Effector memory CD8-positive, alpha-beta T cell (primary cell): Measurements from ENCODE around the gene SHISA2.
"Not testable (repeated sequence)": the region's sequence is repeated elsewhere in the genome, so short reads cannot be mapped to it uniquely, and the experiment has no call there.

Source experiments
- ATAC-seq: fragments of 150-1000 bp; cut with Tn5 transposase; replicated peaks from 2 replicates; pipeline ENCODE4 v1.10.0; 2021; ENCODE audit warnings: mild to moderate bottlenecking, moderate library complexity
- DNase-seq, 3 experiments: peaks; one replicate each; pipeline ENCODE4 v3.0.0; 2021
- H3K27ac Mint-ChIP-seq, 2 donors: one replicate each; pipeline ENCODE4 v1.8.0; 2022; ENCODE audit warnings: mild to moderate bottlenecking in 2 of 2, mixed read lengths in 2 of 2, moderate library complexity in 2 of 2
- H3K27me3 Mint-ChIP-seq, 2 donors: one replicate each; pipeline ENCODE4 v1.8.0; 2022; ENCODE audit warnings: mixed read lengths in 2 of 2
- H3K36me3 Mint-ChIP-seq: one replicate; pipeline ENCODE4 v1.8.0; 2022; ENCODE audit warnings: mild to moderate bottlenecking, moderate library complexity, mixed read lengths; ENCODE audit not compliant: insufficient read depth
- H3K4me1 Mint-ChIP-seq, 2 donors: one replicate each; pipeline ENCODE4 v1.8.0; 2022; ENCODE audit warnings: low read depth in 2 of 2, mixed read lengths in 2 of 2
- H3K4me3 Mint-ChIP-seq, 2 donors: one replicate each; pipeline ENCODE4 v1.8.0; 2022; ENCODE audit warnings: mild to moderate bottlenecking in 2 of 2, mixed read lengths in 2 of 2, moderate library complexity in 2 of 2
- H3K9me3 Mint-ChIP-seq, 2 donors: one replicate each; pipeline ENCODE4 v1.8.0; 2022; ENCODE audit warnings: mixed read lengths in 2 of 2
- total RNA-seq, 9 experiments: gene quantifications; one replicate each; lab custom pipeline; 2026; lab: John Stamatoyannopoulos, UW

SHISA2 gene
- 0.12 to 1.4 (median 0.30) reads per million in 9 experiments for total RNA-seq

DNA sequence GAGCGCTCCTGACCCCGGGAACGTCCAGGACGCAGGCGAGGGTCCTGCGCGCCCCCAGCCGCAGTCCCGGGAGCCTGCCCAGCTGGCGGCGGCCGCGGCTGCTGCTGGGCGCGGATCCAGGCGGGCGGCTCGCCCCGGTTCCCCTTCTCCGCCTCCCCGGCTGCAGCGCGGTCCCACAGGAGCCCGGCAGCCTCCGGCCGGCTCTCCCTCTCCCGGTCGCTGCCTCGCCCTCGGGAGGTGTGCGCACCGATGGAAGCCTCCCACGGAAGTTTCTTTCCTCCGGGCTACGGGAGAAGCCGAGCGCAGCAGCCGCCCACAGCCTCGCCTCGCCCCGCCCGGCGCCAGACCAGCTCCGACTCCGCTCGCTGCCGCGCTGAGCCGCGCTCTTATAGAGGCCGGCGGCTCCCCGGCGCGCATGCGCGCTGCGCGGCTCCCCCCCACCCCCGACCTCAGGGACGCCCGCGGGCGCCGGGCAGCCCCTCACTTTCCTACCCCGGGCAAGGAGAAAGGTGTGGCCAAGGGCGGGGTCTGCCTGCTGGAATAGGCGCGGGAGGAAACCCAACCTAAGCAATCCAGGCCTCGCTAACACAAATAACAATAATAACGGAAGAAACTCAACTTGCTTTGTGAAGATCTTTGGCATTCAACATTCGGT lies at the start of gene SHISA2:
TSS of gene SHISA2 (minus strand) at position 360 of the 655 bp plus-strand sequence. CDS start 1,041 bp downstream, outside the sequence.
- peaks cover 0 to 4% of the 10 kb centered on the region in 2 donors for H3K4me1 Mint-ChIP-seq
- no peak for DNase-seq
- H3K9me3 Mint-ChIP-seq: no peaks in the 10 kb centered on the region
- ATAC-seq: peak; percentile 70
- H3K27ac Mint-ChIP-seq: no peak within 1 kb of the TSS
- H3K27me3 Mint-ChIP-seq: peaks cover 50% of the 10 kb centered on the region in 2 donors
- H3K36me3 Mint-ChIP-seq: no peaks in the 10 kb centered on the region
- peak within 1 kb of the TSS; percentile 46 to 68 for H3K4me3 Mint-ChIP-seq

DNA sequence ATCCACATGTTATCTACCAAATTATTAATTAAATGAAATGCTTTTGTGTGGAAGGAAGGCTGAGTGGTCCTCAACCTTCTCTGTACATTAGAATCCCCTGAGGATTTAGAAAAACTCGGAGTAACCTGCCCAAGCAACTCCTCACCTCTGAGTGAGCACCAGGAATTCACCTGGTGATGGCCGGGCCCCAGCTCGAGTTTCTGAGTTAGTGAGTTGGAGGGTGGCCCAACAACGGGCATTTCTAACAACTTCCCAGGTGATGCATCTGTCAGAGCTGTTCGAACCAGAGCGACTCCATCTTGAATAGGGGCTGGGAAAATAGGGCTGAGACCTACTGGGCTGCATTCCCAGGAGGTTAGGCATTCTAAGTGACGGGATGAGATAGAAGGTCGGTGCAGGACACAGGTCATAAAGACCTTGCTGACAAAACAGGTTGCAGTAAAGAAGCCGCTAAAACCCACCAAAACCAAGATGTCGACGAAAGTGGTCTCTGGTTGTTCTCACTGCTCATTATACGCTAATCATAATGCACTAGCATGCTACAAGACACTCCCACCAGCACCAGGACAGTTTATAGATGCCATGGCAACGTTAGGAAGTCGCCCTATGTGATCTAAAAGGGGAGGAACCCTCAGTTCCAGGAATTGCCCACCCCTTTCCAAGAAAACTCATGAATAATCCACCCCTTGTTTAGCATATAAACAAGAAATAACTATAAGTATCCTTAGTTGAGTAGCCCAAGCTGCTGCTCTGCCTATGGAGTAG lies 44.2 kb upstream of the SHISA2 start:
- no peak overlapping the region for H3K27ac Mint-ChIP-seq
- no peaks in the 10 kb centered on the region for H3K4me1 Mint-ChIP-seq
- H3K27me3 Mint-ChIP-seq: peaks cover 34 to 49% of the 10 kb centered on the region in 2 donors
- ATAC-seq: no peak
- H3K9me3 Mint-ChIP-seq: no peaks in the 10 kb centered on the region
- peaks cover 2% of the 10 kb centered on the region for H3K36me3 Mint-ChIP-seq
- DNase-seq: no peak
- H3K4me3 Mint-ChIP-seq: no peak overlapping the region

DNA sequence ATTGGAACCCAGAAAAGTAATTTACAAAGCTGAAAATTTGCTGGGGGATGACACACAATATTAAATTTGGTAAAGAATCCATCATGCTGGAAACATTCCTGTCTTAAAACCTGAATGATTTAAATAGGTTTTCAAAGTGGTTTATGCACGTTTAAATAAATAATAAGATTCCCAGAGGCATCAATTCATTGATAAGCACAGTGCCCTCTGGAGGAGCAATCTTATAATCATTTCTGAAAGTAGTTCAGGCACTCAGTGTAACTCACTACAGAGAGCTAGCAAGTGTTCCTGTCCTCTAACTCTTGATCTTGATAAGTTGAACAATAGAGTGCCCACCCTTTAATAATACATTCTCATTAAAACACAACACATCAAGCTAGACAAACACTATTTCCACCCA lies 43.5 kb upstream of the SHISA2 start:
- Mint-ChIP-seq H3K9me3 (no peaks in the 10 kb centered on the region), H3K4me3 (no peak overlapping the region), H3K36me3 (peaks cover 2% of the 10 kb centered on the region), H3K27ac (no peak overlapping the region), H3K27me3 (peaks cover 34 to 49% of the 10 kb centered on the region in 2 donors), H3K4me1 (no peaks in the 10 kb centered on the region)
- ATAC-seq (no peak), DNase-seq (no peak)

DNA sequence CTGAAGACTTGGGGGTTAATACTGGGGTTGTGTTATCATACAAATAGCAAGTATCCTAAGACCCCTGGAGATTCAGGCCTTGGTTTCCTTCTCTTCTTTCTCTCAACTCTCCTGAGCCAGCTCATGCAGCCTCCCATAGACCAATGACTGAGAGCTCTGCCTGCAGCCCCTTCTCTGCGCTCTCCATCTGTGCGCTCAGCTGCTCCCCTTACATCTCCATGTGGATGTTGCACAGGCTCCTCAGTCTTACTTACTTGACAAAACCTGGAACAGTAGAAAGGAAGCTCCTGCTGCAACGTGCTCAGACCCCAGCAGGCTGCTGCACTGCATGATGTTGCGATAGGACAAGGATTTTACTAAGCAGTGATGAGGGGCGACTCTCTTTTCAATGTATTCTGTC lies 25.0 kb upstream of the SHISA2 start:
- H3K4me3 Mint-ChIP-seq, DNase-seq, ATAC-seq, H3K9me3 Mint-ChIP-seq, H3K36me3 Mint-ChIP-seq, H3K27ac Mint-ChIP-seq, H3K4me1 Mint-ChIP-seq: not testable (repeated sequence)
- H3K27me3 Mint-ChIP-seq: peaks cover 24 to 41% of the 10 kb centered on the region in 2 donors

DNA sequence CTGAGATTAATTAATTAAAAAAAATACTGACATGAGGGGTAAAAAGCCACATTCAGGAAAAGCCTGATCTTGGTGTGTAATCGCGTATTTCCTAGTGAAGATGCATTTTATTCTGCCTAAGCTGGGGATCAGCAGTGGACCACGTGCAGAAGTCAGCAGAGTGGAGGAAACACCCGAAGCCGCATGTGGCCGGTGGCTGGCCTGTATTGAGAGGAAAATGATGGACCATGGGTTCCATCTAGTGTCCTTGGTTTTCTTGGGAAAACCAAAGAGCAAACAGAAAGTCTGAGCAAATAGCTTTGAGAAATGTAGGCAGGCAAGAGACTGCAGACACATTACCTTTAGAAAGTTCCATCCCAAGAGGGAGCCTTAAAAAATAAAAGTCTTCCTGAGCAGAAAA lies 23.7 kb upstream of the SHISA2 start:
- no peak for DNase-seq
- no peak overlapping the region for H3K4me3 Mint-ChIP-seq
- H3K4me1 Mint-ChIP-seq: no peaks in the 10 kb centered on the region
- H3K27ac Mint-ChIP-seq: no peak overlapping the region
- peaks cover 23 to 49% of the 10 kb centered on the region in 2 donors for H3K27me3 Mint-ChIP-seq
- ATAC-seq: no peak
- H3K9me3 Mint-ChIP-seq: no peaks in the 10 kb centered on the region
- H3K36me3 Mint-ChIP-seq: no peaks in the 10 kb centered on the region

DNA sequence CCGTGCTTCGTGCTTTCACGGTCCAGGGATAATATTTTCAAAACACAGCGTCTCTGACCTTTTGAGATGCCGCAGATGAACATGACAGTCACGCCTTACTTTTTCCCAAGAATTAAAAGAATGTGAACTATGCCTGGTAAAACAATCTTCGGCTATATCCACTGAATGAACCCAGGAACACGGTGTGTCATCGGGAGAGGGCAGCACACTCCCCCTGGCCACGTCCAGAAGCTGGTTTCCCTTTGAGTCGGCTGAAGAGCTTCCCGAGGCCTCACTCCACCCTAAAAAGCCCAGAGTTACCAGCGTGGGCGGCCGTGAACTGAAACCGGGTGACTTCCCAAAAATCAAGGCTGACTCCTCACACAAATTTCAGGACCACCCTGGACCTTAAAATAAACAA lies 22.9 kb upstream of the SHISA2 start:
- Mint-ChIP-seq H3K27ac (no peak overlapping the region), H3K9me3 (no peaks in the 10 kb centered on the region), H3K4me1 (no peaks in the 10 kb centered on the region), H3K4me3 (no peak overlapping the region), H3K36me3 (no peaks in the 10 kb centered on the region), H3K27me3 (peaks cover 23 to 53% of the 10 kb centered on the region in 2 donors)
- ATAC-seq (no peak), DNase-seq (no peak)

DNA sequence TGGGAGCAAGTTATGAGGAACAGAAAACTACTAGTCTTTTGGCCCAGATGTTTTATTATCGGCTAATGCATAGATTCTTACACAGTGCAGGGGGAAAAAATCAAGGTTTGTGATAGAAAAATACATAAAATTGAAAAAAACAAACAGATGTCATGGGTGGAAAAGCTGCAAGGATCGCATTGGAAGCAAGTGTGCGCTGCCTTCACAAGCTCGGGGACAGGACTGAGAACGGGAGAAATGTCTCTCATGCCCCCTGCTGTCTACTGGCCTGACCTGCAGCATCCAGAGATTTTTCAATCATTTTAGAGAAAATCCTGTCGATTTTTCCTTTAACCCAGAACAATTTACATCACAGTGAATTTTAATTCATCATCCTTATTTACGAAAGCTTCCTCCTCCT lies 20.5 kb upstream of the SHISA2 start:
- not testable (repeated sequence) for H3K9me3 Mint-ChIP-seq, H3K27ac Mint-ChIP-seq, H3K4me3 Mint-ChIP-seq, DNase-seq, H3K36me3 Mint-ChIP-seq, H3K4me1 Mint-ChIP-seq, ATAC-seq
- H3K27me3 Mint-ChIP-seq: peaks cover 28 to 67% of the 10 kb centered on the region in 2 donors

DNA sequence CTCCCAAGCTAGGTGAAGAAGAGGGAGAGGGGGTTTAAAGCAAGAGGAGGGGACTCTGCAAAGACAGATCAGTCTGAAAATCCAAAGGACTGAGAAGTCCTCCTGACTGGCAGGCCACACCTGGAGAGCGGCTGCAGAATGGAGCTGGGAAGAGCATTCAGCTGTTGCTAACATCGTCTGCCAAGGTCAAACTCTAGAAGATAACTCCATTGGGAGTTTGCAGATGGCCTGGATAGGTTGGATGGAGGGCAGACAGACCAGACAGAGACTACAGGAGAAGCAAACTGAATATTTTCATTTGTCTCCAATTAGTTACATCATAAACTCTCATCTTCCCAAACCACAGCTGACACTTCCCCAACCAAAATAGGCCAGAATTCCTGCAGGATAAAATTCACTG lies 19.9 kb upstream of the SHISA2 start:
- no peaks in the 10 kb centered on the region for H3K36me3 Mint-ChIP-seq
- no peak for ATAC-seq
- H3K4me1 Mint-ChIP-seq: no peaks in the 10 kb centered on the region
- no peak overlapping the region for H3K4me3 Mint-ChIP-seq
- H3K27ac Mint-ChIP-seq: no peak overlapping the region
- peaks cover 22 to 60% of the 10 kb centered on the region in 2 donors for H3K27me3 Mint-ChIP-seq
- no peaks in the 10 kb centered on the region for H3K9me3 Mint-ChIP-seq
- no peak for DNase-seq

DNA sequence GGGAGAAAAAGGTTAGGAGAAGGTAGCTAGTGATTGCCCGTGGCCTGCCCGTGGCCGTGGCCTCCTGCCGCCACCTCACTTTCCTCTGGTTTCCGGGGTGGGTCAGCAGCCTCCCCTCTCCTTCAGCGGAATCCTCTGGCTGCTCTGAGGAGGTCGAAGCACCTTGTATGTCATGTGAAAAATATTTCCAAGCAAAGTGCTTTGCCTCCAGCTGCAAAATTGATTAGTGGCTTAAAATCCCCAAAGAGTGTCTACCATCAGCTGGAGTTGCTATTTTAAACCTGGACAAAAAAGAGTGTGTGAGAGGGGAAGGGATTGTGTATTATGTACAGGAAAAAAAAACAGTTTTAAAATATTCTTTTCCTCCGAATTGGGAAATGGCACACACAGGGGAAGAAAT lies 17.8 kb upstream of the SHISA2 start:
- H3K4me1 Mint-ChIP-seq, H3K36me3 Mint-ChIP-seq, H3K9me3 Mint-ChIP-seq, DNase-seq, ATAC-seq, H3K4me3 Mint-ChIP-seq, H3K27ac Mint-ChIP-seq: not testable (repeated sequence)
- peaks cover 31 to 54% of the 10 kb centered on the region in 2 donors for H3K27me3 Mint-ChIP-seq

DNA sequence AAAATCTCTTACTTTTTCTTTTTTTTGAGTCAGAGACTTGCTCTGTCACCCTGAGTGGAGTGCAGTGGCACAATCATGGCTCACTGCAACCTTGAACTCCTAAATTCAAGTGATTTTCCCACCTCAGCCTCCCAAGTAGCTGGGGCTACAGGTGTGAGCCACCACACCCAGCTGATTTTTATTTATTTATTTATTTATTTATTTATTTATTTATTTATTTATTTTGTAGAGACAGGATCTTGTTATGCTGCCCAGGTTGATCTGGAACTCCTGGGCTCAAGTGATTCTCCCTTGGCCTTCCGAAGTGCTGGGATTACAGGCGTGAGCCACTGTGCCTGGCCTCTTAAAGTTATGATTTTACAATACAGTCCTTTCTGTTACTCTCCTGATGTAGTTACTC lies 16.6 kb upstream of the SHISA2 start:
- H3K27me3 Mint-ChIP-seq: peaks cover 31 to 47% of the 10 kb centered on the region in 2 donors
- not testable (repeated sequence) for H3K9me3 Mint-ChIP-seq, H3K4me3 Mint-ChIP-seq, H3K27ac Mint-ChIP-seq, H3K36me3 Mint-ChIP-seq, DNase-seq, ATAC-seq, H3K4me1 Mint-ChIP-seq

DNA sequence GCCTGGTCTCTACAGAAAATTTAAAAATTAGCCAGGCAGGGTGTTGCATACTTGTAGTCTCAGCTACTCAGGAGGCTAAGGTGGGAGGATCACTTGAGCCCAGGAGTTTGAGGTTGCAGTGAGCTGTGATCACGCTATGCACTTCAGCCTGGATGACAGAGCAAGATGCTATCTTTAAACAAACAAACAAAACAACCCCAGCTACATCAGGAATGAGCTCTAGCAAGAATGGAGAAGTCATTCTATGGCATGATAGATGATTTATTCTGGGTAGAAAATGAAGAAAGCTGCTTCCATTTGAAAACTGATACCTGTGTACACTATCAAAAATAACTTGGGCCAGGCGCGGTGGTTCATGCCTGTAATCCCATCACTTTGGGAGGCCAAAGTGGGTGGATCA lies 15.8 kb upstream of the SHISA2 start:
- Mint-ChIP-seq H3K4me3 (no peak overlapping the region), H3K9me3 (no peaks in the 10 kb centered on the region), H3K27me3 (peaks cover 31 to 45% of the 10 kb centered on the region in 2 donors), H3K4me1 (no peaks in the 10 kb centered on the region), H3K27ac (no peak overlapping the region), H3K36me3 (no peaks in the 10 kb centered on the region)
- ATAC-seq (no peak), DNase-seq (no peak)

DNA sequence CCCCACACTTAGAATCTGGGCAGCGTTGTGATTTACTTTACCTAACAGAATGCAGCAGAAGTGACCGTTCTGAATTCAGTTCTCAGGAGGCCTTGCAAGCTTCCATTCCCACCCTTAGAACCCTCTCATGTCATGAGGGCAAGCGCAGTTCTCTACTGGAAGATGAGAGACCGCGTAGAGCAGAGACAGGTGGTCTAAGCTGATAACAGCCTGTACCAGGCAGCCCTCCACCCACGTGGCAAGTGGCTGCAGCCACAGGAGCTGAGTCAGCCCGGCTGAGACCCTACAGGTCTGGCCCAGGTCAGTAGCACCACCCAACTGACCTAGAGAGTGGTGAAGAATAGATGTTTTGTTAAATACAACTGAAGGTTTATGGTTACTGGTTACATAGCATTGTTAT lies 14.7 kb upstream of the SHISA2 start:
- not testable (repeated sequence) for H3K27ac Mint-ChIP-seq, H3K9me3 Mint-ChIP-seq, H3K36me3 Mint-ChIP-seq, DNase-seq, H3K4me3 Mint-ChIP-seq, ATAC-seq, H3K4me1 Mint-ChIP-seq
- H3K27me3 Mint-ChIP-seq: peaks cover 29 to 37% of the 10 kb centered on the region in 2 donors

DNA sequence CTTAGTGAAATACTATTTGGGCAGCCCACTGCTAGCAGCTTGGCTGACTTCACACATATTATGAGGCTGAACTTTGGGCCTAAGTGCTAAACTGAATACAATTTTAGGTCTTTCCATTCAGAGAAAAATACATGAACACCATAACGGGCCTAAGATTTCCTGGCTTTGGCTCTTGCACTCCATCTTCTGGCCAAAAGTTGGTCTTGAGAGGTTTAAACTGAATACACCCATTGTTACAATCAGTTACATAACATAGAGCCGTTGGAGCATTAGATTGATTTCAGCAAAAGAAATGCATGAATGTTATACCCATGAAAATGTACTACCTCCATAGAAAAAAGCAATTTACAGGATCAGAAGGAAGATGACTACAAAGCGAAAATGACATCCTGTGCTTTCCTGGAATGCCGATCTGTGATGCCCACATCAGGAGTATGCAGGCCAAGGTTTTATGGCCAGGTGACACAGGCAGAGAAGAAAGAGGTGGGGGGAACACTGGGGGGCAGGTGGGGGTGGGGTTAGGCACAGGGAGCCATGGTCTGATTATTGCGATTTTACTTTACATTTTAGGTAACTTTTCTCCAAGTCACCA lies 11.1 kb upstream of the SHISA2 start:
- DNase-seq (peak; percentile 7 to 35 (median 16)), ATAC-seq (no peak)
- Mint-ChIP-seq H3K27ac (no peak overlapping the region), H3K27me3 (peaks cover 15 to 33% of the 10 kb centered on the region in 2 donors), H3K4me3 (no peak overlapping the region), H3K4me1 (no peaks in the 10 kb centered on the region), H3K36me3 (no peaks in the 10 kb centered on the region), H3K9me3 (no peaks in the 10 kb centered on the region)

DNA sequence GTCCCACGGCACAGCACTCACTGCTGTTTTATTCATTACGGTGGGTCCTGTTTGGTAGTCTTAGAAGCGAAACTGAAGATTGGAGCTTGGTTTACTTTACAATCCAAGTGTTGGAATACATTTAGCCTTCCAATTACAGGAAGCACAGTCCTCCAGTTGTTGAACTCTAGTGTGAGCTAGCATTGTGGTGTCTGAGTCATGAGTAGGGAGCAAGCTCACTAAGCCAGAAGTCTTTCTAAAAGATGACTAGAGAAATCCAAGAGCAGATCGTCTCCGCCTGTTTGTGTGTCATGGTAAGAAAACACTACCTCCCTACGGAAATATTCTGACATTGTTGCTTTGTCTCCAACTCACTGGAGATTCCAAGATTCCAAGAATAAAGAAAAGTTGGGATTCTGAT lies 10.1 kb upstream of the SHISA2 start:
- H3K27me3 Mint-ChIP-seq: peaks cover 23 to 43% of the 10 kb centered on the region in 2 donors
- no peak overlapping the region for H3K27ac Mint-ChIP-seq
- ATAC-seq (no peak), DNase-seq (no peak)
- H3K36me3 Mint-ChIP-seq: no peaks in the 10 kb centered on the region
- no peaks in the 10 kb centered on the region for H3K9me3 Mint-ChIP-seq
- no peaks in the 10 kb centered on the region for H3K4me1 Mint-ChIP-seq
- H3K4me3 Mint-ChIP-seq: no peak overlapping the region
